Hypothalamus (tissue), 51 donors: ENCODE data around the gene HDAC10.

ENCODE experiments used
- DNase-seq, 51 donors: peaks; one replicate each; lab custom pipeline; 2025; lab: John Stamatoyannopoulos, UW

Gene HDAC10

DNA sequence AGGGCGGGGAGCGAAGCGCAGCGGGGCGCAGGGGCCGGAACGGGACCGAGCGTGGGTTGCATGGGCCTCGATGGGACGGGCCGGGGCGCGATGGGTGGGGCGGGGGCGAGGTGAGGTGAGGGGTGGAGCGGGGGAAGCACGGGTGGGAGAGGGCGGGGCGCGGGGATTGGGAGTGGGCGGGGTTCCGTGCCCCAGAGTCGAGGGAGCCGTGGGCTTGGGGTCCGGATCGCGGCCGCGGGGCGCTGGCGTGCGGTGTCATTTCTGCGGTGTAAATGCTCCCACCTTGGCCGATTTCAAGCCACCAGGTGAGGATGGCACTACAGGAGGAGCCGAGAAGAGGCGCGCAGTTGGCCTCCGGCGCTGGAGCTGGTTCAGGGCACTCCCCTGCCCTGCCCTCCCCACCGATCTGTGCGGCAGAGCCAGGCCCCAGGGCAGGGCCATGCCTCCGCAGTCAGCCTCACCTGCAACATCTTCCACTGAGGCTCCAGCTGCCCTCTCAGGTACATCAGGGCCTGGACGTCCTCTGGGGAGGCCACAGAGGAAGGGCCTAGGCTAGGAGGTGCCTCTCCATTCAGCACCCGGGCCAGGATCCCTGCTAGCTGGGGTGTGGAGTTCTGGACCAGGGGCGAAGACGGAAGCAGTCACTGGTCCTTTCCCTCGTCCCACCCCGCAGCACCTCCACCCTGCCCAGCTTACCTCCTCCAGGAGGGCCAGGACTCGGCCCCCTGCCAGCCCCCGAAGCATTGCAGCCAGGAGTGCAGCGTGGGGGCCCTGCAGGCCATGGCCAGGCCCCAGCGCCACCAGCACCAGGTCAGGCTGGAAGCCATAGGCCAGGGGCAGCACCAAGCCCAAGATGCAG, 5.6 kb downstream of the HDAC10 start:
- peak in 1 of 51 donors; percentile 50 for DNase-seq

- peak; percentile 60 to 98 (median 90) for DNase-seq
These were observed 6.4 kb downstream of the HDAC10 start, which contains the start of gene TUBGCP6 for GRCh38 chr22:50244420-50245213. Gene TUBGCP6 (minus strand): TSS chr22:50245023. CDS start chr22:50244459, 564 bp downstream.

GRCh38 chr22:50243685-50244419, 7.2 kb downstream of the HDAC10 start:
- peak in 1 of 51 donors; percentile 38 for DNase-seq

DNA sequence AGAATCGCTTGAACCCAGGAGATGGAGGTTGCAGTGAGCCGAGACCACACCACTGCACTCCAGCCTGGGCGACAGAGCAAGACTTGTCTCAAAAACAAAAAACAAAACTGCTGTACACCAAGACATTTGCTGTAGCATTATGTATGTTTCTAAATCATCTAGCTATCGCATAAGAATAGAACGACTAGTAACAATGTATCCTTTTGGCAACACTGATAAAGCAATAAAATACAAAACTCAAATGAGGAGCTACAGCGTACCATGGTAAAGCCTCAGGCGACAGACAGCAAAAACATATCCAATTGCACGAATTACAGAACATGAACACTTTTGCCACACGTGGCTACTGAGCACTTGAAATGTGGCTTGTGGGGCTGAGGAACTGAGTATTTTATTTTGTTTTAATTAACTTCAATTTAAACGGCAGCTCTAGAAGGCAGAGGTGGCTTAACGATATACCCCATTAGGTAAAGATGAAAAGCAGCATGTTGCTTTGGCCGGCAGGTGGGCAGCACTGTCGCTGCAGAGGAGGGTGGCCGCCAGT, 8.6 kb downstream of the HDAC10 start:
- no peak for DNase-seq

DNA sequence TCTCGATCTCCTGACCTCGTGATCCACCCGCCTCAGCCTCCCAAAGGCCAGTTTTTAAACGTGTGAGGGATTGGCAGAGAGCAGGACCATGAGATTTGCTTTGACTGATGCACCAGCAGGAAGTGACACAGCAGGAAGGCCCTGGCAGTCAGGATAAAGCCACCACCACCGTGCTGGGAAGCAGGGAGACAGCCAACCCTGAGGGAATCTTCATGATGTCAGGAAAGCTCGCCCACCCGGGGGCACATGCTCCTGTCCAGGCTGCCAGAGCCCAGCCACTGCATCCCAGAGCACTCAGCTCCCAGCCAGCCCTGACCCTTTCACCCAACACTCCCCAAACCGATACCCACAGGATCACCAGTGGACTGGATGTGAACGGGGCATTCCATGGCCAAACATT, 12.3 kb downstream of the HDAC10 start:
- DNase-seq = no peak

DNA sequence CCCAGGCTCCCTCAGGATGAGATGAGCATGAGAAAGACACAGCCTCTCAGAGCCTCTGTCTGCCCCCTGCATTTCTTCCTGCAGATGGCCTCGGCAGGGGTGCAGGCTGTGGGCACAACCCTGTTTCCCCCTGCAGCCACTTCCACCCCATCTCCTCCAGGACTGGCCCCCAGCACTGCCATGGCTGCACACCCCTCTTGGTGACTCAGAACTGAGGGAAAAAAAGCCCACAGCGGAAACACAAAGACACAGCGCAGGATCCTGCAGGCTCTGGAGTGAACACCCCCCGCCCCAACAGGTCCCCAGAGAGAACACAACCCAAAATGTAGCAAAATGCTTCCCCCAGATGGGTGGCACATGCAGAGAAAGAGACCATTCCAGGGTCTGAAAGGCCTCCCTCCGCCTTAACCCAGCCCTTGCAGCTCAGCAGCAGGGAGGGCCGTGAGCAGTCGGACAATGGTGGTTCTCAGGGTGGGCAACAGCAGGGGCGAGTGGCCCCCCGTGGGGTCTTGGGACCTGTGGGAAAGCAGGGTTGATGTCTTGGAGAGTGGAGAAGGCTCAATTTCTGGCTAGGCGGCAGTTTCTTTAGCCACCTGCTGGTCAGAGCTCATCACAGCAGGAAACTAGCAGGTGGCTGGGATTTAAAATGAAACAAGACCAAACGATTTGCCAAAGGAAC, 14.2 kb downstream of the HDAC10 start:
- DNase-seq = no peak

DNA sequence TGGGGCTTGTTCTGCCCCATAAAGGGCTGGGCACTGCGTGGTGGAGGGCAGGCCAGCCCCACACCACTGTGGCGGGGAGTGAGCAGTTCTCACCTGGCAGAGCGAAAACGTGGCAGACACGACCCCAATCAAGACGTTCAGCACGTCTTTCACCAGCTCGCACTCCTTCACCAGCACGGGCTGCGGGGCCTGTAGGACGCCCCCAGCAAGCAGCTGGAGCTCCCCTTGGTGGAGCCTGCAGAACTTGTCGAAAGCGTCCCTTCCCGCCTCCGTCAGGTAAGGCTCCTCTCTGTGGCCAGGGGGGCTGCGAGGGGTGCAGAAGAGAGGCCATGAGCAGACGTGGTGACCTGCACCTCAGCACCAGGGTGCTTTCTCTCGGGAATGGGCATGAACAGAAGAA, 17.8 kb downstream of the HDAC10 start:
- DNase-seq = no peak

DNA sequence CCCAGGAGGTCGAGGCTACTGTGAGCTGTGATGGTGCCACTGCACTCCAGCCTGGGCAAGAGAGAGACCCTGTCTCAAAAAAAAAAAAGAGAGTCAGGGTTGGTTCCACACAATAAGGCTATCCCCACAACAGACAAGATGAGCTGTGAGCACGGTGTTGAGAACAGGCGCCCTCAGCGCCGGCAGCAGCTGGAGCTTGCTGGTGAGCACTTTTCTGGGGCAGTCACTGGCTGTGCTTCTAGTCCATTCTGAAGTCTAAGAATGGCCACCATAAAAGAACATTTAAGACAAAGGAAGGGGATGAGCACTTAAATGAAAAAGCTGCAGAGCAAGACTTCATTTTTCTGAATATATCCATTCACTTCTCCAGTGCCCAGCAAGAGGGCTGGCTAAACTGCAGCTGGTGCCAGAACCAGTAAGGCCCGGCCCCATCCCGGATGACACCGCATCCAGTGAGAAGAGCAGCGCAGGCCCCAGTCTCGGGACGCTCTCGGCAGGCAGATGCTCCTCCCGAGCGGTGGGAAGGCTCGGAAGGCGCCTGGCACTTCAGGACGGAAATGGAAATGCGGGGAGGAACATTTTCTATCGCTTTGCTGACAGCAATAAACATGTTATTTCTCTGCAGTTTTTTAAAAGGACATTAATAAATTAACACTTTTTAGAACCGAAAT, 18.4 kb downstream of the HDAC10 start:
- no peak for DNase-seq

DNA sequence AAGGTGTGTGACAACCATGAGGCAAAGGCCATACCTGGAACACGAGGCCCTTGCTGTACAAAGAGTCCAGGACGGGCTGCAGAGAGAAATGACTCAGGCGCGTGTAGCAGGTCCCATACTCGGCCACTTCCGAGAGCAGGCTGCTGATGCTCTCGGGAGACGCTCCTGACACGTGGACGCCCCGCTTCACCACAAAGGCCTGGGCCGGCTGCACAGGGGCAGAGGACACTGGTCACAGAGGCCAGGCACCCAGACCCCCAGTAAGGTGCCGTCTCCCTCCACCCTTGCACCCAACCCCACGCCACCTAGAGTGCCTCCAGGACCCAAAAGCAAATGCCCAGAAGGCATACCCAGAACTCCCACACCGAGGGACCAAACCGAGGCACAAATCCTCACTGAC, 21.7 kb downstream of the HDAC10 start:
- DNase-seq = no peak

GRCh38 chr22:50228366-50228765, 22.7 kb downstream of the HDAC10 start:
- no peak for DNase-seq

DNA sequence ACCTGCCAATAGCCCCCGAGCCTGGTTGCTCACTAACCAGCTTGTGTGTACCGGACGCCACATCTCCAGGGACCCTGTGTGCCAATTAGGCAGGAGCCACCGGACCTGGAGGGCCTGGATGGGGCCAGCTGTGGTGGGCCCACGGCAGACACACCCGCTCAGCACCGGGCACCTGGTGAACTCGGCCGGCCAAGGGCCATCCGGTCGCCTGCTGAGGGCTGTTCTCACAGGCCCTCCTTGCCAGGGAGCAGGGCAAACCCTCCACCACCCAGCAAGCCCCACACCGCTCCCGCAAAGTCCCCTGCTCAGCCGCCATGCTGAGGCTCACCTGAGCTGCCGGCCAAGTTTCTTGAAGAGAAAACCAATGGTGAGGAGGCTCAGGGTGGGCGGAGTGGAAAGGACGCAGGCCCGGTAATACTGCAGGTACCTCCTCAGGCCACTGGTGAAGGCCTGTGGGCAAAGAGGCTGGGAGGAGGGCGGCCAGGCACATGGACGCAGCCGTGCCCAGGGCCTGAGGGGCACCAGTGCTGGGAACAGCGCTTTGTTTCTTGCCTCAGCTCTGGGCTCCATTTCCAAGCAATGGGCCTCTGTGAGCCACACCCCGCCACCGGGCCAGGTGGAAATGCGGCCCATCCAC, 23.4 kb downstream of the HDAC10 start:
- no peak for DNase-seq

DNA sequence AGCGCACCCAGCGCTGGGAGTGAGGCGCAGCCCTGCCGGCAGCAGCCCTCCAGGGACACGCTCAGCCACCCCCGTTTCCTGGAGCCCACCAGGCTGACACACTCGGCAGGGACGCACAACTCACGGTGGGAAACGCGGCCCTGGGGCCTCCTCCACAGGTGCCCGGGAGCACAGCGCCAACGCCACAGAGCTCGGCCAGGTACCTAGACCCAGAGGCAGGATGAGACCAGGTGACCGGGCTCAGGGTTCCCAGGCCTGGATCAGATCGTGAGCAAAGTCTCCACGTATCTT, 24.2 kb downstream of the HDAC10 start:
- DNase-seq = no peak

- DNase-seq = no peak
These were observed 24.8 kb downstream of the HDAC10 start for GRCh38 chr22:50226063-50226874.

- no peak for DNase-seq
These were observed 25.7 kb downstream of the HDAC10 start for GRCh38 chr22:50225200-50225969.

- DNase-seq = no peak
These were observed 27.0 kb downstream of the HDAC10 start for GRCh38 chr22:50224071-50224470.

DNA sequence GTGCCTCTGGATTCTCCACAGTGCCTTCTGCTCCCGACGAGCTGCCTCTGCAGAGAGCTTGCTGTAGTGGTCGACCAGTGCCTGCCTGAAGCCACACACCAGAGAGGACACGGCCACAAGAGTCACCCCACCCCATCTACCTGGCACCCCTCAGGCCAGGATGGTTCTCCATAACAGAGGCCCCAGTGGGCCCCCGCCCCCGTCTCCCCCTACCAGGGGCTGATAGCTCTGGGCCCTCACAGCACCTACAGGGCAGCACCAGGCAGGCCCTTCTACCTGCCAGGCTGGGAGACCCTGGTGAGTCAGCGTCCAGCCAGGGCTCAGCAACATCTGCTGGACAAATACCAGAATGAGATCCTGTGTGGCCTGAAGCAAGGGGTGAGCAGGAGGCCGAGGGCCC, 28.6 kb downstream of the HDAC10 start:
- no peak for DNase-seq

- DNase-seq = no peak
These were observed 29.4 kb downstream of the HDAC10 start for GRCh38 chr22:50221410-50222300.
